Fibroblast of lung (primary cell): ENCODE data around the gene NFASC. TPM values are rescaled to one million over a fixed set of nuclear protein-coding genes. Genes with fewer than 3 reads are reported as not detected.

Experiments used
- DNase-seq, 2 donors: peaks; one replicate each; pipeline versions ENCODE4 v3.0.0 to v3.0.0-alpha.2; 2010; ENCODE audit warnings: low read depth in 2 of 2
- H2AFZ ChIP-seq: 2 replicates; pipeline ENCODE4 v1.5.1; 2012; ENCODE audit warnings: low read length, control low read depth, inconsistent platforms
- H3K27ac ChIP-seq: 2 replicates; pipeline ENCODE4 v1.5.1; 2011; ENCODE audit warnings: low read length, control low read depth; ENCODE audit not compliant: insufficient read depth
- H3K27me3 ChIP-seq: 2 replicates; pipeline ENCODE4 v1.5.1; 2011; ENCODE audit warnings: mild to moderate bottlenecking, low read length; ENCODE audit not compliant: control insufficient read depth, insufficient read depth
- H3K36me3 ChIP-seq: 2 replicates; pipeline ENCODE4 v1.5.1; 2011; ENCODE audit warnings: low read length; ENCODE audit not compliant: control insufficient read depth, insufficient read depth
- H3K4me1 ChIP-seq: 2 replicates; pipeline ENCODE4 v1.5.1; 2011; ENCODE audit warnings: low read length; ENCODE audit not compliant: control insufficient read depth, insufficient read depth; ENCODE audit errors: extremely low read depth
- H3K4me2 ChIP-seq: 2 replicates; pipeline ENCODE4 v1.5.1; 2011; ENCODE audit warnings: low read length, control low read depth; ENCODE audit not compliant: insufficient read depth; ENCODE audit errors: extremely low read depth
- H3K4me3 ChIP-seq, 4 experiments: fragments of 200-600 bp in 1 of 4; sonication (generic) in 1 of 4; replicated peaks in 1 of 4; 2 replicates each; pipeline ENCODE4 v1.5.1; 2011 to 2016; ENCODE audit warnings: low read length in 4 of 4, low read depth in 3 of 4, mild to moderate bottlenecking in 3 of 4, control low read depth in 2 of 4, inconsistent platforms in 1 of 4, mixed read lengths in 1 of 4; ENCODE audit not compliant: insufficient read depth in 1 of 4; ENCODE audit errors: control extremely low read depth in 1 of 4
- H3K79me2 ChIP-seq: 2 replicates; pipeline ENCODE4 v1.5.1; 2012; ENCODE audit warnings: mild to moderate bottlenecking, low read length, inconsistent platforms; ENCODE audit not compliant: control insufficient read depth, insufficient read depth
- H3K9ac ChIP-seq: 2 replicates; pipeline ENCODE4 v1.5.1; 2011; ENCODE audit warnings: mild to moderate bottlenecking, low read length, control low read depth; ENCODE audit not compliant: insufficient read depth
- H3K9me3 ChIP-seq: 2 replicates; pipeline ENCODE4 v1.5.1; 2012; ENCODE audit warnings: low read depth, low read length; ENCODE audit not compliant: control insufficient read depth, insufficient read depth
- H4K20me1 ChIP-seq: 2 replicates; pipeline ENCODE4 v1.5.1; 2011; ENCODE audit warnings: low read length; ENCODE audit not compliant: control insufficient read depth, insufficient read depth; ENCODE audit errors: extremely low read depth
- CTCF ChIP-seq, 2 donors: IDR thresholded peaks in 1 of 2; conservative IDR thresholded peaks in 1 of 2; 1 replicate in 1 of 2; 2 replicates in 1 of 2; pipeline ENCODE4 v1.5.1; 2011 to 2012; ENCODE audit warnings: low read length in 2 of 2, control low read depth in 1 of 2, inconsistent platforms in 1 of 2, low read depth in 1 of 2, mild to moderate bottlenecking in 1 of 2
- EZH2 ChIP-seq: IDR thresholded peaks from 2 replicates; pipeline ENCODE4 v1.5.1; 2012; ENCODE audit warnings: low read length, control low read depth, mild to moderate bottlenecking; ENCODE audit errors: missing control alignments
- polyA plus RNA-seq, 2 donors: library from polyadenylated mRNA; depleted of rRNA in 1 of 2; stranded (reverse) in 1 of 2; unstranded in 1 of 2; fragments of >200 nt; gene quantifications; 2 replicates each; pipeline ENCODE4 v1.2.1, GENCODE V29; 2011 to 2012; ENCODE audit warnings: missing spikeins in 1 of 2
- total RNA-seq: library from RNA; depleted of rRNA; stranded (reverse); fragments of >200 nt; gene quantifications from 2 replicates; pipeline ENCODE4 v1.2.1, GENCODE V29; 2014

NFASC gene
- total and polyA plus RNA-seq, 2 donors (not counting 1 experiment from before 2014, with no cell fraction given): 13.4 to 16.5 TPM

GRCh38 chr1:204975568-204976235 lies 105.0 kb downstream of the NFASC start:
- Histone ChIP-seq H3K79me2 (no peaks in the 10 kb centered on the region), H3K9ac (no peak overlapping the region), H3K9me3 (no peaks in the 10 kb centered on the region), H3K4me1 (no peaks in the 10 kb centered on the region), H3K27ac (no peak overlapping the region), H4K20me1 (no peaks in the 10 kb centered on the region), H3K4me3 (no peak overlapping the region), H3K27me3 (no peaks in the 10 kb centered on the region), H3K36me3 (peaks cover 1% of the 10 kb centered on the region), H2AFZ (no peak overlapping the region), H3K4me2 (no peak overlapping the region)
- peak; percentile 89 to 91 for TF ChIP-seq CTCF (conservative IDR thresholded peaks at IDR 0.05 in 1 of 2, IDR thresholded peaks at IDR 0.05 in 1 of 2; ENCODE audit: low read depth in 1 of 2, low read length in 2 of 2)
- TF ChIP-seq EZH2: no peak
- DNase-seq: peak; percentile 18 to 37

GRCh38 chr1:204976646-204977045 lies 106.0 kb downstream of the NFASC start:
- H3K4me3 ChIP-seq: no peak overlapping the region
- no peak overlapping the region for H3K4me2 ChIP-seq
- no peak for DNase-seq

GRCh38 chr1:204977318-204977717 lies 106.7 kb downstream of the NFASC start:
- Histone ChIP-seq H3K36me3 (peaks cover 1% of the 10 kb centered on the region), H4K20me1 (no peaks in the 10 kb centered on the region), H2AFZ (no peak overlapping the region), H3K27me3 (no peaks in the 10 kb centered on the region), H3K27ac (no peak overlapping the region), H3K79me2 (no peaks in the 10 kb centered on the region), H3K9me3 (no peaks in the 10 kb centered on the region), H3K4me2 (no peak overlapping the region), H3K4me1 (no peaks in the 10 kb centered on the region), H3K4me3 (no peak overlapping the region), H3K9ac (no peak overlapping the region)
- TF ChIP-seq CTCF (conservative IDR thresholded peaks at IDR 0.05 in 1 of 2, IDR thresholded peaks at IDR 0.05 in 1 of 2; ENCODE audit: low read depth in 1 of 2, low read length in 2 of 2) (no peak), EZH2 (no peak)
- no peak for DNase-seq

More at GRCh38 chr1:204976646-204977045, 106.0 kb downstream of the NFASC start:
- Histone ChIP-seq H3K27me3 (no peaks in the 10 kb centered on the region), H3K9me3 (no peaks in the 10 kb centered on the region), H3K27ac (no peak overlapping the region), H3K79me2 (no peaks in the 10 kb centered on the region), H2AFZ (no peak overlapping the region), H4K20me1 (no peaks in the 10 kb centered on the region), H3K9ac (no peak overlapping the region), H3K4me1 (no peaks in the 10 kb centered on the region), H3K36me3 (peaks cover 1% of the 10 kb centered on the region)
- TF ChIP-seq EZH2: no peak
- TF ChIP-seq CTCF (conservative IDR thresholded peaks at IDR 0.05 in 1 of 2, IDR thresholded peaks at IDR 0.05 in 1 of 2; ENCODE audit: low read depth in 1 of 2, low read length in 2 of 2): no peak
